Ecto neural progenitor cell (in vitro differentiated cells): ENCODE results near the gene MED9.

Experiments used
- DNase-seq: peaks from one replicate; pipeline ENCODE4 v3.0.0-alpha.2; 2018; ENCODE audit warnings: low spot score

MED9 gene

GRCh38 chr17:17505151-17505550, 28.4 kb downstream of the MED9 start:
- no peak for DNase-seq

DNA sequence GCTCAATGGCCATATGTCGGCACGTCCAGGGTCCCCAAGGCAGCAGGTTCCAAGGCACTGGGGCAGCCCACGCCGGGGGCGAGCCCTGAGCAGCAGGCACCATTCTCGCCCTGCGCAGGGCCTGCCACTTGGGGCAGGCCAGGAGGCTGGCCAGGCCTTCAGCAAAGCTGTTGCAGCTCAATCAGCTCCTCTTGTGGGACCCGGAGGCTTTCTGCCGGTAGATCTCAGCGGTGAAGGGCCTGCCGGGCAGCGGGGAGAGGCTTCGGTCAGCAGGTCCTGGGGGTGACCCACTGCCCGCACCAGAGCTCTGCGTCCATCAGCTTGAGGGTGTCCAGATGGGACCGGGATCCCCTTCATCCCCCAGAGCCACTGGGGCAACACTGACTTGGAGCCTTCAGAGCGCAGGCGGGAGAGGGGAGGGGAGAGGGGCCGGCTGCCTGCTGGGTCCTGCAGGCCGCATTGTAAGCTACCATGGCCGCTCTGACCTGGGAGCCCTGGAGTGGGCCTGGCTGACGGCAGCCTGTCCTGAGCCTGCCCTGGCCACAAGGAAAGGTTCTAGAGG, 28.9 kb downstream of the MED9 start:
- no peak for DNase-seq

DNA sequence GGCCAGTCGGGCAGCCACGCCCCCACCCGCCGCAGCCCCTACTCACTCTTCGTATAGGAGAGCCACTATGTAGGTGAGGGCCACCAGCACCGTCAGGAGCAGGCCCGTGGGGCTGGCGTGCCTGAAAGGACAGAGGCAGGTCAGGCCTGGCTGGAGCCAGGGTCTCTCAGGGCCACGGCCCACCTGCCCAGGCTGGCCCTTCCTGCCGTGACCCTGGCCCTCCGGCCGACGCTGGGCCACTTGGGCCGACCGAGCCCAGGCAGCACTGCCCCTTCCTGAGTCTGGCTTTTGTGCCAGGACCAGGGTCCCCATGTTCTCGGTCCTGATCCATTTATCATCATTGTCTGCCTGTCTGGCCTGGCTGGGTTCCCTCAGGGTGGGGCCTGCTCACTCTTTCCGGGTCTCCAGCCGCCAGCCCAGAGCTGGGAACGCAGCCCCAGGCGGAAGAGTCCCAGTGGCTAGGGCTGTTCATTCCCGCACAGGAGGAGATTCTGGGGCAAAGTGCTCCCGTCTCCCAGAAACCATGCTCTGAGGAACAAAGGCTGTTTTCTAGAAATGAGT, 29.5 kb downstream of the MED9 start:
- no peak for DNase-seq

- DNase-seq, result no peak
Observed at GRCh38 chr17:17506893-17507464, 30.2 kb downstream of the MED9 start.

DNA sequence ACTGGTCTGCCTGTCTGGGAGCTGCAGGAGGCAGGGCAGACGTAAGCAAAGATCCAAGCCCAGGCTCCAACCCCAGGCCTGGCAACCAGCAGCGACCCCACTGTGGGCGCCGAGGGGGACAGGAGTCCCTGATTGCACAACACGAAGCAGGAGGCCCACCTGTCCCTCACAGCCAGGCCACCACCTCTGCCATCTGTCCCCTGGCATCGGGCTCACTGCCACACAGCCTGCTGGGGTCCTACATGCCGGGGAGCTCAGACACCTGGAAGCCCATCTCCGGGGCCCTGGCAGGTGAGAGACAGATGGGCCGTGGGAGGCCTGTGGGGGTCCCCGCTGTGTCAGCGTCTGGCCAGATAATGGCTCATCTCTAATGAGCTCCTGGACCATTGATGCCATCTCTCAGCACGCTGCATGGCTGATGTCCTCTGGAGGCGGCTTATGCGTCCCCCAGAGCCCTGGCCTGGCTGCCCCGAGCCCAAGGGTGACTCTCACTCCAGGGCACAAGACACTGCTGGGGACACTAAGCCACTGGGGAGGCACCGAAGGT, 30.7 kb downstream of the MED9 start:
- no peak for DNase-seq

DNA sequence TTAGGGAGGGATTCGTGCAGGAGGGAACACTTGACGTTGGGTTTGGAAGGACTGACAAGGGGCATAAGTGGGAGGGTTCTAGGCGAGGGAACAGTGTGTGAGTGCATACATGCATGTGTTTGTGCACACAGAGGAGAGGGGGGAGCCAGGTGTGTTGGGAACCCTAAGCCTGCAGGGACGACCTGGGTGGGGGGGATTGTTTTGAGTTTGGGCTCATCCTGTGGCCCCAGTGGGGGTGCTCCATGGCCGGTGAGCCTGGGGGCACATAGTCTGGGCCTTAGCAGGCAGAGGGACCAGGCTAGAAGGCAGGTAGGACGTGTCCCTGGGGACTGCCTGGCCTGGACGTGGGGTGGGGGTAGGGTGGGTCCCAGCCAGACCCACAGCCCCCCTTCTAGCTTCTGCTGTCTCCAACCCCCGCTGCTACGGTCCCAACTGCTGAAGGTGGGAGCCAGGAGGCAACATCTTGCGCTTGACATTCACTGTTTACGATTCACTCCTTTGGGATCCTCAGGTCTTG, 31.3 kb downstream of the MED9 start:
- no peak for DNase-seq

- no peak for DNase-seq
Observed at GRCh38 chr17:17508646-17509591, 32.1 kb downstream of the MED9 start.

DNA sequence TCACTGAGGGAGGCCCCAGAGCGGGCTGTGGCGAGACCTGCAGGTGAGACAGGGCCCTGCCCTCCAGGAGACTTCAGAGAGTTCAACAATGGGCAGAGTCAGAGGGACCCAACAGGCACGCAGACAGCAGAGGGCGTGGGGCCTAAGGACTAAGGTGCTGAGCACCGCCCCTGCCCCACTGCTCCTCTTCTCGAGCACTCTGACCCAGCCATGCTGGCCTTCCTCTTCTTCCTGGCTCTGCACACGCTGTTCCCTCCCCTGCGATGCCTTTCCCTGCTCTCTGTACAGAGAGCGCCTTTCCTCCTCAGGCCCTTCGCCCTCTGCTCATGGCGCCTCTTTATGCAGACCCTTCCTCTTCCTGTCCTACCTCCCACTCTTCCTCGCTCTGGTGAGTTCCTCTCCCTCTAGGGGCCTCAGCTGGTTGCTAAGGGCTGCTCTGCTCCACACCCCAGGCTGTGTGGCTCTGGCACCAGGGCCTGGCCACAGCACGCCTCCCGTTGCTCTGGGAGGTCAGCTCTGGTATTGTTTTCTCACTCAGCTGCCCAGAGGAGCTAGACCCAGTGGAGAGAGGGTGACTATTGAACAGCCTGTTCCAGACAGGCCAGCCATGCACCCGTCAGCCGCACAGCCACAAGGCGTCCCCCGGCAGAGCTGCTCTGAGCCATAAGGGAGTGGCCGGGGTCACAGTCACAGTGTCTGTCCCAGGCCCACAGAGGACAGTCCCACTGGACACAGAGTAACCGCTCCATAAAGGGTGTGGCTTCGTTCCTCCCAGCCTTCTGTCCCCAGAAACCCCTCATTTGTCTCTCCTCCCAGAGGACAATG, 33.0 kb downstream of the MED9 start:
- DNase-seq, result no peak

DNA sequence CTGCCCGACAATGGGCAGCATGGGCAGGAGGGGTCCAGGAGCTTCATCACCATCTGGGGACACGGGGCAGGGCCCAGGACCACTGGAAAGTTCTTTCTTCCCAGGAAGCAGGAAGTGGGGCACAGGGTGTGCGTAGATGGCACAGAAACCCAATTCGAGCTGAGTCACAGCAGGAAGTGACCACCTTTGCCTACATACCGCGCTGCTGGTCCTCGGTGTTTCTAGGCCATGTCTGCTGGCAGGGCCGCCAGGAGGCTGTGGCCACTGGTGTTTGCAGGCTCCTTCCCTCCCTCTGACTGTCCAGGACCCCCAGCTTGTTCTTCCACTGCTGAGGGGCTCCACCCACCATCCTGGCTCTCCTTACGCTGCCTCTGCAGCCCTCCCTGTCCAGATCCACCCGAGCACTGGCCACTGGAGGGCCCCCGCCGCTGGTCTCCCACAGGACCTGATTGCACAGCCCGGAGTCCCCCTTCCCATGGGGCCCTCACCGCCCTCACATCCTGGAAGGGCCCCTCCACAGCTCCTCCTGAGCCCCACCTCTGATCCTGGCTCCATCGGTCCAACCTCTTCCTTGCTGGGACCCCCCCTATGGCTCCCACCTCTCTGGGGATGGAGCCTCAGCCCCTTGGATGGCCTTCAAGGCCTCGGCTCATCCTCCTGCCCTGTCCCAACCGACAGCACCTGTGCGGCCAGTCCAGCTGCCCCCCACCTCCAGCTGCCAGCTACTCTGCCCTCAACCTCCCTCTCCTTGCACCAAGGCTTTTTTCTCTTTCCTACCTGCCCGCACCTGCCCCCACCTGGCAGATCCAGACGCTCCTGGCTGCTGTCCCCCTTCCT, 33.9 kb downstream of the MED9 start:
- DNase-seq, result no peak

- no peak for DNase-seq
Observed at GRCh38 chr17:17511293-17511741, 34.5 kb downstream of the MED9 start.

GRCh38 chr17:17511881-17512858, 35.4 kb downstream of the MED9 start:
- DNase-seq, result no peak

- no peak for DNase-seq
Observed at GRCh38 chr17:17512866-17513265, 36.1 kb downstream of the MED9 start.

GRCh38 chr17:17513626-17514025, 36.8 kb downstream of the MED9 start:
- no peak for DNase-seq

DNA sequence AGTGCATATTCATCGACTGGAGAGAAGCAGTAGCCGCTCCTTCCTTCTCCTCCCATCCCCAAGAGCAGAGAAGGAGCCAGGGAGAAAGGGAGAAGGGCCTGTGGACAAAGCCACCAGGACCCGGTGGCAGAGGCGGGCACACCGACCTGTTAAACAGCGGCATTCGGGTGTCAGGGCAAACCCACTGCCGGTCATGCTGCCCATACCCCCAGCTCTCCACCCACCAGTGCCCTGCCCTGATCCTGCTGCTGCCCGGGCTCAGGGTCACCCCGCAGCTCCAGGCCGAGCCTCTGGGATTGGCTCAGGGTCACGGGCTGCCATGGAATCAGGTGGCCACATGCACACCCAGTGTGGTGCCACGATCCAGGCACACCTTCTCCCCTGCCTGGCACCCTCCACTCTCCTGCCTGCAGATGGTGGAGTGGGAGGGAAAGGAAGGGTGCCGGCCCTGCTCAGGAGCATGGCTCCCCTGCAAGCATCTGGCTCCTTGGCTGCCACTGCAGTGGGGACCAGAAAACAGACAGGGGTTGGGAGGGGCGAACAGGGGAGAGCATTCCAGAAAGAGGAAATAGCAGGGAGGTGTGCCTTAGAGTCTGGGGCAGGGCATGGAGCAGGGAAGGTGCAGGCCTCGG, 37.7 kb downstream of the MED9 start:
- no peak for DNase-seq

- DNase-seq, result no peak
Observed at GRCh38 chr17:17514993-17515933, 38.5 kb downstream of the MED9 start.

DNA sequence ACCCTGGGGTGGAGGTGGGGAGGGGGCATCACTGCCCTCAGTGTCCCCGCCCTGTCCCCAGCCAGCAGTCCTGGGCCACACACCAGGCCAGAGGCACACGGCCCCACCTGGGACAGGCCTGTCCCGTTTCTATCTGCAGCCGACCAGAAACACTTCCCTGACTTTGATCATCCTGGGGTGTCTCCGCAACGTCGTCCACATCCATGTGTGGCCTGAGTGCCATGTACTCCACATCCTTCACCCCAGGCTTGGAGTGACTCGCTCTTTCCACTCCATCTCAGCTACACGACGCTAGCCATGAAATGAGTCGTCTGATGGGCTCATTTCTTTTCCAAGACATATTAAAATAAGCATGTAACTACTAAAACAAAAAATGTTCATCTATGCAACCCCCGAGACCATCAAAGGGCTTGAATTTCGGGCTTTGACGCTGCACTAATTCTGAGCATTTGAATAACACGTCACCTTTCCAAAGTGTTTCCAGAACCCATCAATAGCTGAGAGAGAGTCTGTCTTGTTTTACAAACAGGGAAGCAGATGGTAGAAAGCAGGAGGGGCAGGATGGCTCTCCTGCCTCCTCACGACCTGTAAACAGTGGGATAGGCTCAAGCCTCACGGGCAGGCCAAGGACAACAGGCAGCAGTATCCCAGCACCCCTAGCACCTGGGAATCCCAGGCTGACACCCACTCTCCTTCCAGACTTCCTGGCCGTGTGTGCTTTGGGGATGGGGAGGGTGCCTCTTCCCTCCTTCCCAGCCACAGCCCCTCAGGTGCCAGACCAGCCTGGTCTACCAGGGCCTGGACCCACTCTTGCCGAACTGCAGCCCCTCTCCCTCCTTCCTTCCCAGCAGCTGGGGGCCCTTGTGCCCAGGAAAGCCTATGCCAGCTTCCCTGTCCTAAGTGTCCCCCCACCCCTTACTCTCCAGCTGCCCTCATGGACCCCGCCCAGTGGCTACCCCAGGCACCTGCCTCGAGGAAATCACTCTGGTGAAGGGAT, 39.4 kb downstream of the MED9 start:
- no peak for DNase-seq
